Stimulated activated CD4-positive, alpha-beta T cell treated with anti-CD3 and anti-CD28 coated beads, Interleukin-15, amount 100 ng/mL, for 48 hours (primary cell): Measurements from ENCODE around the gene RTKN.

Experiments used
- DNase-seq, 2 donors: peaks; one replicate each; pipeline ENCODE4 v3.0.0-alpha.2; 2020; ENCODE audit warnings: low read depth in 2 of 2

RTKN gene

GRCh38 chr2:74379851-74380789, 61.6 kb downstream of the RTKN start, which contains the start of gene DCTN1:
Gene DCTN1, minus strand, starts transcription at chr2:74380311. Its CDS starts 274 bp downstream, at chr2:74380037.
- no peak for DNase-seq

- no peak for DNase-seq
Measured at GRCh38 chr2:74378007-74378406, 63.7 kb downstream of the RTKN start.

GRCh38 chr2:74375838-74376237, 65.9 kb downstream of the RTKN start:
- no peak for DNase-seq
